Panc1 (cell line): ENCODE measurements around the gene FUT8. TPM values are rescaled to one million over a fixed set of nuclear protein-coding genes. Genes with fewer than 3 reads are reported as not detected.

Experiments
- ATAC-seq: fragments of 200-7000 bp; cut with Tn5 transposase; 2 replicates; pipeline ENCODE4 v1.9.1; 2020; ENCODE audit warnings: mild to moderate bottlenecking, moderate library complexity
- BruUV-seq: library from RNA; stranded (reverse); fragments of 400-500 nt; replicated peaks from 2 replicates; lab custom pipeline; 2021; lab: Mats Ljungman, UMichigan
- CTCF ChIA-PET: fragments of 300-600 bp; sonication (Branson Sonifier 250); formaldehyde crosslinking; loops from one replicate; lab custom pipeline; 2022; ENCODE audit warnings: antibody characterized with exemption; lab: Charles Lee
- POLR2A ChIA-PET: fragments of 300-600 bp; sonication (Branson Sonifier 250); formaldehyde crosslinking; loops from one replicate; lab custom pipeline; 2022; ENCODE audit warnings: antibody characterized with exemption; lab: Charles Lee
- DNase-seq: peaks from one replicate; pipeline ENCODE4 v3.0.0-alpha.2; 2010; ENCODE audit warnings: low read depth, low spot score
- H3K27ac ChIP-seq: 2 replicates; pipeline ENCODE4 v1.5.1; 2011; ENCODE audit warnings: mild to moderate bottlenecking, low read length, inconsistent platforms
- H3K27me3 ChIP-seq: fragments of 200-500 bp; sonication (Bioruptor generic); 2 replicates; pipeline ENCODE4 v1.6.0; 2014; ENCODE audit warnings: low read length, inconsistent platforms; ENCODE audit not compliant: control insufficient read depth, insufficient read depth
- H3K36me3 ChIP-seq: fragments of 200-500 bp; sonication (Bioruptor generic); 2 replicates; pipeline ENCODE4 v1.5.1; 2014; ENCODE audit warnings: inconsistent platforms, mild to moderate bottlenecking, low read length, moderate library complexity; ENCODE audit not compliant: control insufficient read depth, insufficient read depth
- H3K4me1 ChIP-seq: 2 replicates; pipeline ENCODE4 v1.5.1; 2011; ENCODE audit warnings: inconsistent platforms, mild to moderate bottlenecking, low read length, moderate library complexity; ENCODE audit not compliant: control insufficient read depth, insufficient read depth
- H3K4me3 ChIP-seq, 2 experiments: 2 replicates each; pipeline ENCODE4 v1.5.1; 2011 to 2012; ENCODE audit warnings: low read depth in 2 of 2, low read length in 2 of 2, mild to moderate bottlenecking in 2 of 2, inconsistent platforms in 1 of 2, moderate library complexity in 1 of 2
- H3K9me3 ChIP-seq: fragments of 200-500 bp; sonication (Bioruptor generic); 2 replicates; pipeline ENCODE4 v1.5.1; 2014; ENCODE audit warnings: low read depth, mild to moderate bottlenecking, inconsistent platforms, low read length, moderate library complexity; ENCODE audit not compliant: control insufficient read depth, insufficient read depth
- CTCF ChIP-seq: fragments of 450-650 bp; IDR thresholded peaks from 2 replicates; pipeline ENCODE4 v1.5.1; 2017; ENCODE audit warnings: mild to moderate bottlenecking
- POLR2AphosphoS5 ChIP-seq: IDR thresholded peaks from 2 replicates; pipeline ENCODE4 v1.6.1; 2012; ENCODE audit warnings: mild to moderate bottlenecking, low read depth, low read length, moderate library complexity
- REST ChIP-seq, 2 experiments: IDR thresholded peaks; 2 replicates each; pipeline ENCODE4 v1.6.1; 2011 to 2012; ENCODE audit warnings: low read depth in 2 of 2, control low read depth in 1 of 2, low read length in 1 of 2, mild to moderate bottlenecking in 1 of 2, moderate library complexity in 1 of 2; ENCODE audit not compliant: insufficient read depth in 1 of 2
- SIN3A ChIP-seq: IDR thresholded peaks from 2 replicates; pipeline ENCODE4 v1.6.1; 2012; ENCODE audit warnings: low read depth, mild to moderate bottlenecking, low read length, moderate library complexity, borderline replicate concordance; ENCODE audit not compliant: insufficient read depth
- TCF7L2 ChIP-seq: IDR thresholded peaks from 2 replicates; pipeline ENCODE4 v1.6.1; 2011; ENCODE audit warnings: mild to moderate bottlenecking, low read depth, low read length, inconsistent platforms
- in situ Hi-C: cut with HindIII; loops from 2 replicates; pipeline ENCODE4 v1.10.0; 2016; ENCODE audit warnings: low sequenced_read_pairs, low pct_unique_long_range_greater_than_20kb
- intact Hi-C: fragments of 100-400 bp; cut with micrococcal nuclease; formaldehyde crosslinking; loops from one replicate; pipeline ENCODE4 v1.10.0; 2022; ENCODE audit not compliant: unreplicated experiment
- total RNA-seq: library from RNA; stranded (reverse); gene quantifications from one replicate; pipeline ENCODE4 v1.2.1, GENCODE V29; 2021; ENCODE audit not compliant: unreplicated experiment

FUT8 gene
- total RNA-seq, 1 experiment from 2014 or later = 31.4 TPM

- TF ChIP-seq CTCF (no peak), SIN3A (no peak), POLR2AphosphoS5 (no peak), REST (IDR thresholded peaks at IDR 0.05; ENCODE audit: insufficient read depth in 1 of 2, low read depth in 2 of 2, low read length in 1 of 2) (no peak), TCF7L2 (no peak)
- DNase-seq (no peak), ATAC-seq (no peak)
- H3K9me3 ChIP-seq = no peaks in the 10 kb centered on the region
- in situ Hi-C loops (no loop called here), intact Hi-C loops (no loop called here)
- H3K4me1 ChIP-seq = no peaks in the 10 kb centered on the region
- POLR2A ChIA-PET = no interaction called here
- no peaks in the 10 kb centered on the region for H3K27me3 ChIP-seq
- H3K27ac ChIP-seq = no peak overlapping the region
- H3K36me3 ChIP-seq = no peaks in the 10 kb centered on the region
- CTCF ChIA-PET = no interaction called here
- no peak overlapping the region for H3K4me3 ChIP-seq
- BruUV-seq = no TSS peak
Measured at GRCh38 chr14:65585216-65585615, 172.7 kb downstream of the FUT8 start.

GRCh38 chr14:65588426-65589140, 176.1 kb downstream of the FUT8 start:
- Histone ChIP-seq H3K36me3 (no peaks in the 10 kb centered on the region), H3K27ac (no peak overlapping the region), H3K4me1 (no peaks in the 10 kb centered on the region), H3K4me3 (no peak overlapping the region), H3K27me3 (no peaks in the 10 kb centered on the region), H3K9me3 (no peaks in the 10 kb centered on the region)
- intact Hi-C loops (no loop called here), in situ Hi-C loops (no loop called here)
- ATAC-seq = no peak
- TF ChIP-seq SIN3A (no peak), TCF7L2 (no peak), REST (IDR thresholded peaks at IDR 0.05; ENCODE audit: insufficient read depth in 1 of 2, low read depth in 2 of 2, low read length in 1 of 2) (no peak), CTCF (no peak), POLR2AphosphoS5 (no peak)
- ChIA-PET CTCF (no interaction called here), POLR2A (no interaction called here)
- BruUV-seq = no TSS peak
- no peak for DNase-seq
